GM18519 (cell line): Measurements from ENCODE around the gene MALT1.

Source experiments
- ATAC-seq: cut with Tn5 transposase; IDR thresholded peaks from one replicate; pipeline ENCODE4 v1.9.1; 2021; ENCODE audit warnings: mild to moderate bottlenecking, moderate library complexity; ENCODE audit not compliant: unreplicated experiment, low FRiP score

MALT1 gene

DNA sequence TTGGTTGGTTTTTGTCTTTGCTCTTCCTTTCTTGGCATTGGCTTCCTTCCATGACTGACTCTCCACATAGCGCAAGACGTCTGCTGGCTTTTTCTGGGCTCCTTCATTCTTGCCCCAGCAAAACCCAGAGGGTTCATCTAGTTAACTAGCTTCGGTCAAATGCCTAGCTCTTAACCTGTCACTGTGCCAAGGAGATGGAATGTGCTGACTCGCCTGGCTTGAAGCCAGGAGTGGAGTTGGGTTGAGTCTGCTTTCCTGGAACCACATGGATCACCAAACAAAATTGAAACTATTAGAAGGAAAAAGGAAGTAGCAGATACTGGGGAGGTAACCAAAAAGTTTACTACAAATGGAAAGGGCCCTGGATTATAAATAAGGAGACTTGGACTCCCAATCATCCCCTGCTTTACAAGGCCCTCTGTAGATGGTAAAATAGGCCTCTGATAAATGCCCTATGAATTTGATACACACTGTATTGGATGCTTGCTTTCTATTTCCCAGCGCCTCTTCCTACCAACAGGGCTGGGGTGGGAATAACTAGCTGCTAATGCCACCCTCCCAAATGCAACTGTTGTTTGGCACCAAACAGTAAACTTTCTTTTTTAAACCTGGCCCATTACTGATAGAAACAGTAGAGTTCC is 11.3 kb downstream of the MALT1 start:
- no peak for ATAC-seq

DNA sequence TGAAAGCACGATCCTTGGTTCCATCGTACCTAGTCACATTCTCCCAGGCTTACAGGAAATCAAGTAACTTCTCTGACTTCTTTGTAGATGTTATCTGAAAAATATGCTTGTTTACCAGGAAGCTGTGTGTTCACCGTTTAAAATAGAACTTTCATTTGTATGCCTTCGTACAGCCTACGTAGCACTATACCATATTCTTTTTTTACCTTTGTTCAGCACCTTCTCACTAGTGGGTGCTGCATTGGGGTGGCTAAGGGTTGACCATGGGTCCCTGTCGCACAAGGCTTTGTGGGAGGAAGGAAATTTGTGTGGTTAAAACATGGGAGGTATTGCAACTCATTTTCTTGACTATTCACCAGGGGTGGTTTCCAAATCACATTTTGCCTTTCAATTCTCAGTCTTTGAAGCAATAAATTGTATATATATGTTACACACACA is 16.6 kb downstream of the MALT1 start:
- peak; percentile 89 for ATAC-seq

DNA sequence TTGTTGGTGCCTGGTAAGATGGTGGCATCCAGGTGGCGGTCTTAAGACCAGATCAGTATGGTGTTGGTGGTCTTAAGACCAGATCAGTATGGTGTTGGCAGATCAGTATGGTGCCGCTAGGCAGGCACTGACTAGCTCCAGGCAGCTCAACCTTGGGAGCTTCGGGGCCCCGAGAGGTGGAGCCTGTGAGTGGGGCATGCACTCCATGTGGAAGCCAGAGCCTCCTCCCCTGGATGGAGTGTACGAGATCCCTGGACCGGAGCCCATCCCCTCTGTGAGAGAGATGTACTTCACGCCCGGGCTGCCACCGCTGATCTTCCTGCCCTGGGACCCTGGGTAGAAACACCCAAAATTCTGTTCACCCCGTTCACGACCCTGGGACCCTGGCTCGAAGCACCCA is 19.0 kb downstream of the MALT1 start:
- no peak for ATAC-seq

DNA sequence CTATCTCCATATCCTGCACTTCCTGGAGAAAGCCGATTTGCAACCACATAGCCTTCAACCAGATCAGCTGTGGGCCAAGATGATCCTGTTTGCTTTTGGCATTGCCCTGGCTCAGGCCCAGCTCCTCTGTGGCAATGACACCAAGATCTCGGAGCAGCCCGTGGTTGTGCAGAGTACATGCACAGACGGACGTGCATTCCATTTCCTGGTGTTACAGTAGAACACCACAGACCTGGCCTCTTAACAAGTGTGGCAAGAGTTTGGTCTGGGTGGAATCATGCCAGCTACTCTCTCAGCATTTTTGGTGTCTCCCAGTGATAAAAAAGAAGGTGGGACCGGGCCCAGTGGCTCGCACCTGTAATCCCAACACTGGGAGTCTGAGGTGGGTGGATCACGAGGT is 20.0 kb downstream of the MALT1 start:
- no peak for ATAC-seq

DNA sequence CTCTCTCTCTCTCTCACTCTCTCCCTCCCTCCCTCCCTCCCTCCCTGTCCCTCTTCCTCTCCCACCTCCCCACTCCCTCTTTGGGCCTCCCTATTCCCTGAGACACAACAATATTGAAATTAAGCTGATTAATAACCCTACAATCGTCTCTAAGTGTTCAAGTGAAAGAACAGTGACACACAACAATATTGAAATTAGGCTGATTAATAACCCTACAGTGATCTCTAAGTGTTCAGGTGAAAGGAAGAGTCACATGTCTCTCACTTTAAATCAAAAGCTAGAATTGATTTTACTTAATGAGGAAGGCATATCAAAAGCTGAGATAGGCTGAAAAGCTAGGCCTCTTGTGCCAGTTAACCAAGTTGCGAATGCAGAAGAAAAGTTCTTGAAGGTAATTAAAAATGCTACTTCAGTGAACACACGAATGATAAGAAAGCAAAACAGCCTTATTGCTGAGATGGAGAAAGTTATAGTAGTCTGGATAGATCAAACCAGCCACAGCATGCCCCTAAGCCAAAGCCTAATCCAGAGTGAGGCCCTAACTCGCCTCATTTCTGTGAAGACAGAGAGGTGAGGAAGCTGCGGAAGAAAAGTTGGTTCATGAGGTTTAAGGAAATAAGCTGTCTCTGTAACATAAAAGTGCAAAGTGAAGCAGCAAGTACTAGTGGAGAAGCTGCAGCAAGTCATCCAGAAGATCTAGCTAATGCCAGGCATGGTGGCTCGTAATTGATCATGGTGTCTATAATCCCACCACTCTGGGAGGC is 21.3 kb downstream of the MALT1 start:
- no peak for ATAC-seq

DNA sequence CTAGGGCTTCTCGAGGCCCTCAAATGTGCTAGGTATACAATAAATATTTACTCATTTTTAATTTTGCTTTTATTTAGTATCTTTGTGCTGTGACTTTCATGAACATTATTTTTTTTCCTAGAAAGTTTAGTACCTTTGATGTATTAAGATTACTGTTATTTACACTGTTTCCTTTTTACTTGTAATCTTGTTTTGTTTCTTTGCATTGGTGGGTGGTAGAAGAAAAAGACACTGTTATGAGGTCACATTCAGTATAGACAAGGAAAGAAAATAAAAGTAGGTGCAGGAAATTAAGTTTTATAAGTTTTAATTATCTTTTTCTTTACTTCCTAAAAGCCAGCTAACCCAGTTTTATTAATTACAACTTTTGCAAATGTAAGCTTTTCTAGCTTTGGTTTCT is 23.0 kb downstream of the MALT1 start:
- no peak for ATAC-seq

DNA sequence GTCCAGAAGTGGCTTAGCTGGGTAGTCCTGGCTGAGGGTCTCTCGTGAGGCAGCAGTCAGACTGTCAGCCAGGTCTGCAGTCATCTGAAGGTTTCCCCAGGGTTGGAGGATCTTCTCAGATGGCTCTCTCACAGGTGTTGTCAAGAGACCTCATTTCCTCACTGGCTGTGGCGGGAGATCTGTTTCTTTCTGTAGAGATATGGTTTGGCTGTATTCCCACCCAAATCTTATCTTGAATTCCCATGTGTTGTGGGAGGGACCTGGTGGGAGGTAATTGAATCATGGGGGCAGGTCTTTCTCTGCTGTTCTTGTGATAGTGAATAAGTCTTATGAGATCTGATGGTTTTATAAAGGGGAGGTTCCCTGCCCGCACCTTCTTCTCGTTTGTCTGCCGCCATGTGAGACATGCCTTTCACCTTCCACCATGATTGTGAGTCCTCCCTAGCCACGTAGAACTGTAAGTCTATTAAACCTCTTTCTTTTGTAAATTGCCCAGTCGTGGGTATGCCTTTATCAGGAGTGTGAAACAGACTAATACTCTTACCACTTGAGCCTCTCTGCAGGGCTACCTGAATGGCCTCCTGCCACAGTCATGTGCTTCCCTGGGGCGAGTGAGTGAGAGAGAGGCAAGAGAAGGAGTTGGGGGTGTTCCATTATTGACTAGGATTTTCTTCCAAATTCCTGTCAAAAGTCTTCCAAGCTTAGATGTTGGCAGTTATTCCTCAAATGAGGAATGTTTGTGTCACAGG is 23.6 kb downstream of the MALT1 start:
- no peak for ATAC-seq

DNA sequence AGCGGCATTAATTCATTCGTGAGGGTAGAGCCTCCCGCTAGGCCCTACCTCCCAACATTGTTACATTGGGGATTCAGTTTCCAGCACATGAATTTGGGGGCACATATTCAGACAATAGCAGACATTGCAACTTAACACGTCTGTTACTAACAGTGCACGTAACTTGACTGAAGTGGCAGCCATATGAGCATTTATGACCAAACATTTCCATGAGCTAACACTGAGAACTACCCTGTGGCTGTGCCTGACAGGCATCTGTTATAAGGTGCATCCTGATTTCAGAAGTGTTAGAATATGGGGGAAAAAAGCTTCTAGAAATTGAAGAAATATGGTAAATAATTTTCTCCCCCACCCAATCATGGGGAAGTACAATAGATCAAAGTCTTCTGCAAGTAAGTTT is 24.5 kb downstream of the MALT1 start:
- ATAC-seq, result no peak

DNA sequence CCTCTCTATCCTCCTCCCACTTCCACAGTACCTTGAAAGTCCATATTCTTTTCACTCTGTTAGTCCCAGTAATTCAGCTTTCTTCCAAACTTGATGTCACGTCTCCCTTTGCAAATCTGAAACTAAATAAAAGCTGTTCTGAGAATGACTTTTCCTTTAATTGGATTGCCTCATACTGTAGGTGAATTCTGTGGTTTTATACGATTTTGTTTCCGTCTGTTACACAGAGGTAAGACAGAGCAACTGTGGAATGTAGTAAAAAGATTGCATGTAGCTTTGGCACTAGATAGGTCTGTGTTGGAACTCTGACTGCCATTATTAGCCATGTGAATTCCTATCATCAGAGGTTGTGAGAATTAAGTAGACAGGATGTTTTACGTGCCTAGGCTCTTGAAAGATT is 25.9 kb downstream of the MALT1 start:
- no peak for ATAC-seq

DNA sequence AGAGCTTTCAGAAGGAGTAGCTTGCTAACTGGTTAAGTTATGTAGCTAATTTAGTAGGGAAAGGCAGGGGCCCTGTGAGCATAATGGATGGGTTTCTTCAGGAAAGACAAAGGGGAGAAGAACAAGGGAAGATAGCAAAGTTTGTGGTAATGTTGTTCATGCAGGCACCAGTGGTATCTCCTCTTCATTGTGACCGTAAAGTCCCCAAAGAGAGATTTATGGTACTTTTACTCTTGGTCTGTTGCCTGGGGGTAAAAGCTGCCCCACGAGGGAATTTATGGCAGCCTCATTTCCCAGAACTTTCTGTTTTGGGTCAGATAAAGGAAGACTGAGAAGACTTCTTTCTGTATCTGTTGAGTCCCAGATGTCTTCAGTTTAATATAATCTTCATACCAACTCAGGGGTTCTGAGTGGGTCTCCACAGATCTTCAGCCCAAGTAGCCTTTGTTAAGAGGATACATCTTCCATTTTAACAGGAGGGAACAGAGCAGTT is 27.5 kb downstream of the MALT1 start:
- ATAC-seq, result no peak

DNA sequence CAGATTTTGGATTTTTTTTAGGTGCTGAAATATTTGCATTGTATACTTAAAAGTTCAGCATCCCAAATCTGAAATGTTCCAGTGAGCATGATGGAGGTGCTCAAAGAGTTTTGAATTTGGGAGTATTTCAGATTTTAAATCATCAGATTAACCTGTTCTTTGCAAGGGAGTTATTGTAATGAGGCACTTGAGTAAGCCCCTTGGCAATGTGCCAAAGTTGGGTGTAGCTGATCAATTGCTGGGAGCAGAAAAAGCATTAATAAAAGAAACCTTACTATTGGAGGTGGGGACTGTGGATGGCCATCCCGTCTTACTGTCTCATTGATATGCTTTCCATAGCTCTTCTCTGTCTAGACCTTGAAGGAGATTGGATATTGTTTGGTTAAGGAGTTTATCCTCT is 28.3 kb downstream of the MALT1 start:
- no peak for ATAC-seq

DNA sequence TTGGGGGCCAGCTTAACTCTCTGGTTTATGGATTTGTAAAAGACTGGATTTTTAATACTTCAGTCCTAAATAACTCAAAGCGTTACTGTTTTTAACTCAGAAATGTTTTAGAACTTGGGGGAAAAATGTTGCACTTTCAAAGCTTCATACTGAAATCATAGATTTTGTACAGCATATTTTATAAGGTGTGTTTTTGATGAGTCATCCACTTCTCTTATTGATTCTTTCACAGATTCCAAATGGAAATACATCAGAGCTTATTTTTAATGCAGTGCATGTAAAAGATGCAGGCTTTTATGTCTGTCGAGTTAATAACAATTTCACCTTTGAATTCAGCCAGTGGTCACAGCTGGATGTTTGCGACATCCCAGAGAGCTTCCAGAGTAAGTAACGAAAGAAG is 28.9 kb downstream of the MALT1 start:
- no peak for ATAC-seq

DNA sequence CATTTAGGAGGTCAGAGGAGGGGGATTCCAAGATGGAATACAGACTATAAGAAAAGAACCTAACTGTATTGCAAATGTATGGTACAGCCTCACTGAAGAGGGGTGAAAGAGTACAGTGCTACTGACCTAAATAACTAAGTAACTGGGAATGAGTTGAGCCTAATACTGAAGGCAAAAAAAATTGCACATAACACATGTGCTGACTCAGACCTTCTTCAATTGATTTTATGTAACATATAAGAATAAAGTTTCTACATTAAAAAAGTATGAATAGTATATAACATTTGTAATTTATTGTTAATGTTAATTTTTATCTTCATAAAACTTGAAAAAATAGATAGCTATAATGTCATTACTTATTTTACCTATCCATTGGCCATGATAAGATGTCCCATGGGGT is 41.7 kb downstream of the MALT1 start:
- no peak for ATAC-seq

DNA sequence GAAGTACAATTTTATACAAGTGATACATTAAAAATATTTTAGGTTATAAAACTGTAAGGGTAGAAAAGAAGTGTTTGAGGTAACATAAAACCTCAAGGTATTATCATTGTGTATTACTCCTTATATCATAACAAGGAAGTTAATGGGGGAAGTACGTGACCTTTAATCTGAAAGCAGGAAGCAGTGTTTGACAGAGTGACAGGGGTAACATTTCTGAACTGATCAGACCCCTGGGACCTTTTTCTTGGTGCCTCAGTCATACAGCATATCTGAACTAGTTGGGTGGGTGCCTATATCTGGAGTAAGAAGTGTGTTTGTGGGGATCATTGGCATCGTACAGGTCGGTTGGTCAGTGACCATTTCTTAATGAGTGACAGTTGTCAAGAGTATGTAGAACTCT is 43.0 kb downstream of the MALT1 start:
- no peak for ATAC-seq

DNA sequence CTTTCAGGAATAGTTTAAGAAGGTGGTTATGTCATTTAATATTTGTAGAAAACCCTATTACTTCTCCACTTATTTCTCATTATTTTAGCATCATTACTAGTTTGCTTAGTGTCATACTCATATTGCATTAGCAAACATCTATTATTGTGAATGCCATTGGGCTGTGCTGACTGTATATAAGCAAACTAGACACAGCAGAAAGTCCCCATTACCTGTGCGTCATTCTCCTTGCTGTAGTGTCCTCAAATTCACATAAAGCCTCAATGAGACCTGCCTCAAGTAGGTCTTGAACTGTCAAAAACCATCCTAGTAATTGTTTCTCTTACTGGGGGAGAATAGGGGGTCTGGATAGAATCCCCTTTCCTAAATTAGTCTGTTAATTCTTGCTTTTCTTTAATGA is 43.6 kb downstream of the MALT1 start:
- no peak for ATAC-seq

DNA sequence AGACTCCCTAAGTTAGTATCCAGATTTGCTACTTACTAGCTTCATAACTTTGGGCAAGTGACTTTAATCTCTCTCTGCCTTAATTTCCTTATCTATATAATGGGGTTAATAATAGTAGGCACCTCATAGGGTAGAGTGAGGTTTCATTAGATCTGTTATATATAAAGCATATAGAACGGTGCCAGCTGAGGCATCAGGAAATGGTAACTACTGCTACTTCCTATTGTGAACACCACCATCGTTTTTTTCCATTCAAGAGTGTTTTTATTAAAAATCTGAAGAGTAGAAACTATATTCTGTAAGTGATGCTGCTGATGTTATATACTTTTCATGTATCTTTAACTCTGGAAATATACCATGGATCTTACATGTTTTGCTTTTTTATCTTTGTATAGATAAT is 44.3 kb downstream of the MALT1 start:
- no peak for ATAC-seq

DNA sequence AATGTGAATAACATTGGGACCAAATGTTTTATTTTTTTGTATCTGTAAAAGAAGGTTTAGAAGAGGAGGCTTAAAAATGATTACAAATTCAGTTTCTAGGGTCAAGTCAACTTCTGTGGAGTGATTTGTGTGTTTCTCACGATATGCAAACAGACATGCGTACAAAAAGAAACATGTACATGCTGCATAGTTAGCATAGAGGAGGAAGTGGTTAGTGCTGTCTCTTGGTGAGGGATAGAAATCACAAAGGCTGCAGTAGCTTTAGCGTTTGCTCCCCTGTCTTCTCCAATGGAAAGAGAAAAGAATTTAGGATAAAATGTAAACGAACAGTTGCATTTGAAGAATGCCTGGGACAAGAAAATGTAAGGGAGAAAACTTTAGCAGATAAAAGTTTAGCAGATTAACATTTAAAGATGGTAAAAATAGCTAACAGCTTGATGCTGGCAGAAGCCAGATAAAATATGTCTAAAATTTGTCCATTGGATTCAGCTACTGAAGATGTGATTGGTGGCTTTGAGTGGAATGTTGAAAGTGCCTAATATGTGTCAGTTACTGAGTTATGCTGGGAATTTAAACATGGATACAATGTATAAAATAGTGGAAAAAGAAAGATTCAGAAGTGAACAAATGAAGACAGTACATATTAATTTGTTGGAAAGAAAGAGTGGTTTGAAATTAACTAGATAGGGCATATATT is 44.9 kb downstream of the MALT1 start:
- peak; percentile 53 for ATAC-seq

DNA sequence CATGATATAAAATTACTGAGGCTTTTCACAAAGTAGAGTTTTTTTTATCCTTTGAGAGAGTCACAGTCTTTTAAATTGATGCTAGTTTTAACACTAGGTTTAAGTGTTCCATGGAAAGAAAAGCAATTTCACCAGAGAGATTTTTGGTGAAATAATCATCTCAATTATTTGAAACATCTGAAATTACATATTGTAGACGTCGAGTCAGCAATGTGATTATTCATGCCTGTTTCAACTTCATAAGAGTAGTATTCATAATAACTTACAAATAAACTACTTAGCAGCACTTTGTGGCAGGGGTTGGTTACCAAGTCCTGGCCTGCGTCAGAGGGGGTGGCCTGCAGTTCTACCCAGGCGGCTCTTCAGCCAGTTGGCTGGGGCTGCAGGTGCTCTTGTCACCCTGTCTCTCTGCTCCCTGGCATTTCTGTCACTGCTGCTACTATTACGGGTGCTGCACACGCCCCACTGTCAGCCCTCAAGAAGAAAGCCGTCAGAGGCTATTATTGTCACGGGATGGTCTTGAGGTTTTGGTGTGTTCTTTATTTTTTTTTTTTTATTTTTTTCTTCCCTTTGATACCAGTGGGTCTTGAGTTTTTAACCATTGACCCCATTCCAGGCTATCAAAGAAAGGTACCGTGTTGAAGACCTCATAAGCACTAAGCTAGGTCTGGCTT is 50.4 kb downstream of the MALT1 start:
- no peak for ATAC-seq

DNA sequence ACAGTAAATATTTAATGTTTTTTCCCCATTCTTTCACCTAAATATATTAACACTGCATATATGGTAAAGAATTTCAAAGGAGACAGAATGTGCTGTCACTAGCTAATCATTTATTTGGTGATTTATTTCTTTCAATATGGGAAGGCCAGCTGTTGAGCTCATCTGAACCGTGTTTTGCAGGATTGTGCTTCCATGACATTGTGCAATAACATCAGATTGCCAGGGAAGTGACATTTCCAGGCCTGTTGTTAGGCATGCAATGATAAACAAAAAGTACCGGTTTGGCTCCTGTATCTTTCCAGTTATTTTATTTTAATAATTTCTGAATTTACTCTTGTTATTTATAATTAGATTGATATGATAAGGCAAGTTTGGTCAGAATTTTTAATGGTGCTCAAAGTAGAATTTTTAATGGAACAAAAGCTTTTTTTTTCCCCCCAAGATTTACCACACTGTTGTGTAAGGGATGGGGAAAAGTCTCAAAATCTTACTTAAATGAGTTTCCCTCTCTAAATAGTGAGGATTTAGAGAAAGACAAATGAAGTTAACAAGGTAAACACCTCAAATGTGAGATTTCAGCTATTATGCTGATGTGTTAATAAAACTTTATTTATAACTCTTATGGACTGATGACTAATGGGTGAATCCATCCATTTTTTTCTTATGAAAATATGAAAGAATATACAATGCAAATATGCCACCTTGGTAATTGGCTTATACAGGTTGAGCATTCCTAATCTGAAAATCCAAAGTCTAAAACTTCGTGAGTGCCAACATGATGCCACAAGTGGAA is 52.7 kb downstream of the MALT1 start:
- ATAC-seq, result no peak

DNA sequence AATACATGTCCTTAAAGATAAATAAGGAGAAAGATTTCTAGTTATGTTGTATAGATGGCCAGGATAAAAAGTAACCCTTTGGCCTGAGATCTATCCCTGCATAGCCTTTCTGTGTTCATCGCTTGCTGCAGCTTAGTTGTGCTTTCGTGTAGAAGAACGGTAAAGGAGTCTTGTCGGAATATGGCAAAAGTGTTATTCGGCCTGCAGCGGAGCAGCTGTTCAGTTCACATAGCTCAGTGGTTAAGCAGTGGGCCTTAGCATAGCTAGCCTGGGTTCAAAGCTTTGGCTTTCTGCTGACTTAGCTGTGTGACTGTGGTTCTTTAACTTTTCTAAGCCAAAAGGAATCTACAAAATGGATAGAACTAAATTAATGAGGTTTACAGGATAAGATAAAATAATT is 55.4 kb downstream of the MALT1 start:
- no peak for ATAC-seq
